ENCODE results near the gene CNKSR2. TPM values are rescaled to one million over a fixed set of nuclear protein-coding genes. Genes with fewer than 3 reads are reported as not detected.

The CNKSR2 gene
- total and polyA plus RNA-seq, 2 of the 13 experiments (the other 11 are each of a cell fraction or from before 2014, with no cell fraction given): not detected

- TF ChIP-seq ARID2 (CRISPR knock-in tag; IDR thresholded peaks at IDR 0.05; ENCODE audit: borderline replicate concordance) (no peak), KMT2B (CRISPR knock-in tag; IDR thresholded peaks at IDR 0.05) (no peak), THAP7 (CRISPR knock-in tag; IDR thresholded peaks at IDR 0.05) (no peak), MED13 (CRISPR knock-in tag; IDR thresholded peaks at IDR 0.05) (no peak), GPBP1L1 (CRISPR knock-in tag; IDR thresholded peaks at IDR 0.05) (no peak), PATZ1 (CRISPR knock-in tag; IDR thresholded peaks at IDR 0.05) (no peak)
Measured at GRCh38 chrX:21374994-21375707, 933 bp downstream of the CNKSR2 start (continued).

GRCh38 chrX:21375708-21376009, 1.4 kb downstream of the CNKSR2 start:
- Histone ChIP-seq H3K36me3 (replicated peaks in 1 of 2; ENCODE audit: control insufficient read depth in 1 of 2, insufficient read depth in 2 of 2, low read length in 2 of 2) (no peaks in the 10 kb centered on the region), H3K4me2 (ENCODE audit: low read depth, low read length) (no peak overlapping the region), H3K4me1 (ENCODE audit: insufficient read depth, low read length) (no peaks in the 10 kb centered on the region), H3K79me2 (ENCODE audit: insufficient read depth, low read length) (no peaks in the 10 kb centered on the region), H3K9ac (ENCODE audit: insufficient read depth, low read depth, low read length) (no peak overlapping the region), H3K27me3 (ENCODE audit: control insufficient read depth in 1 of 2, insufficient read depth in 2 of 2, low read length in 2 of 2) (no peaks in the 10 kb centered on the region; a peak in 1 of 5 replicates), H3K4me3 (replicated peaks in 1 of 3; ENCODE audit: insufficient read depth in 1 of 3, low read depth in 2 of 3, low read length in 3 of 3) (no peak overlapping the region), H3K27ac (ENCODE audit: extremely low read length, insufficient read depth, low read length) (no peak overlapping the region), H3K9me3 (ENCODE audit: low read length) (no peaks in the 10 kb centered on the region), H4K20me1 (ENCODE audit: insufficient read depth, low read length) (no peaks in the 10 kb centered on the region), H2AFZ (ENCODE audit: low read length) (no peak overlapping the region)
- intact Hi-C loops (cut with micrococcal nuclease; ENCODE audit: unreplicated experiment) (no loop called here), in situ Hi-C loops (cut with HindIII; ENCODE audit: extremely low pct_ligation_motif_present, low pct_unique_long_range_greater_than_20kb) (no loop called here)
- ATAC-seq: no peak
- CTCF ChIA-PET (ENCODE audit: low intra/inter-chr PET ratio, low total read pairs): no interaction called here
- no peak for DNase-seq (ENCODE audit: low spot score)
- no peak for TF ChIP-seq ZSCAN21 (CRISPR knock-in tag; IDR thresholded peaks at IDR 0.05; ENCODE audit: borderline replicate concordance)
- TF ChIP-seq HCFC1 (IDR thresholded peaks at IDR 0.05; ENCODE audit: low read depth, low read length): no peak
- no peak for TF ChIP-seq THAP11 (CRISPR knock-in tag; IDR thresholded peaks at IDR 0.05)
- TF ChIP-seq ZNF552 (CRISPR knock-in tag; IDR thresholded peaks at IDR 0.05; ENCODE audit: borderline replicate concordance): no peak
- no peak for TF ChIP-seq SOX6 (IDR thresholded peaks at IDR 0.05)
- TF ChIP-seq SOX6 (CRISPR knock-in tag; IDR thresholded peaks at IDR 0.05): no peak
- no peak for TF ChIP-seq PREB (CRISPR knock-in tag; IDR thresholded peaks at IDR 0.05)
- no peak for TF ChIP-seq HNRNPH1 (optimal IDR thresholded peaks at IDR 0.05; ENCODE audit: low read depth, low read length)
- TF ChIP-seq ZNF605 (CRISPR knock-in tag; IDR thresholded peaks at IDR 0.05): no peak
- TF ChIP-seq ZNF367 (CRISPR knock-in tag; IDR thresholded peaks at IDR 0.05; ENCODE audit: borderline replicate concordance): no peak
- no peak for TF ChIP-seq ZNF510 (CRISPR knock-in tag; IDR thresholded peaks at IDR 0.05; ENCODE audit: low read depth)
- no peak for TF ChIP-seq NFYB (CRISPR knock-in tag; IDR thresholded peaks at IDR 0.05)
- no peak for TF ChIP-seq MIXL1 (CRISPR knock-in tag; IDR thresholded peaks at IDR 0.05)
- TF ChIP-seq CEBPG (CRISPR knock-in tag; IDR thresholded peaks at IDR 0.05): no peak
- no peak for FAIRE-seq
- POLR2A ChIA-PET: no interaction called here
- 23% methylated on average over 5 of the region's 5 CpGs for WGBS (ENCODE audit: low lambda C conversion rate)
- BruUV-seq (replicated peaks): no TSS peak

Measured in HepG2 (cell line).